Tibial nerve (tissue), 3 donors: ENCODE results near the gene MAOA.

Source experiments
- POLR2A ChIP-seq, 2 donors: fragments of 450-650 bp; IDR thresholded peaks; one replicate each; pipeline ENCODE4 v1.6.1; 2017; ENCODE audit warnings: antibody characterized with exemption in 2 of 2, mild to moderate bottlenecking in 2 of 2, moderate library complexity in 2 of 2
- TF ChIP-seq, protein P1 (sequence below), 5 experiments: fragments of 200-600 bp in 3 of 5; fragments of 450-650 bp in 2 of 5; sonication (generic) in 3 of 5; IDR thresholded peaks; one replicate each; pipeline ENCODE4 v1.5.1; 2016 to 2019; ENCODE audit warnings: antibody characterized with exemption in 5 of 5, mild to moderate bottlenecking in 3 of 5, moderate library complexity in 2 of 5

- TF ChIP-seq POLR2A (IDR thresholded peaks at IDR 0.05): no peak
- TF ChIP-seq, protein P1, sequence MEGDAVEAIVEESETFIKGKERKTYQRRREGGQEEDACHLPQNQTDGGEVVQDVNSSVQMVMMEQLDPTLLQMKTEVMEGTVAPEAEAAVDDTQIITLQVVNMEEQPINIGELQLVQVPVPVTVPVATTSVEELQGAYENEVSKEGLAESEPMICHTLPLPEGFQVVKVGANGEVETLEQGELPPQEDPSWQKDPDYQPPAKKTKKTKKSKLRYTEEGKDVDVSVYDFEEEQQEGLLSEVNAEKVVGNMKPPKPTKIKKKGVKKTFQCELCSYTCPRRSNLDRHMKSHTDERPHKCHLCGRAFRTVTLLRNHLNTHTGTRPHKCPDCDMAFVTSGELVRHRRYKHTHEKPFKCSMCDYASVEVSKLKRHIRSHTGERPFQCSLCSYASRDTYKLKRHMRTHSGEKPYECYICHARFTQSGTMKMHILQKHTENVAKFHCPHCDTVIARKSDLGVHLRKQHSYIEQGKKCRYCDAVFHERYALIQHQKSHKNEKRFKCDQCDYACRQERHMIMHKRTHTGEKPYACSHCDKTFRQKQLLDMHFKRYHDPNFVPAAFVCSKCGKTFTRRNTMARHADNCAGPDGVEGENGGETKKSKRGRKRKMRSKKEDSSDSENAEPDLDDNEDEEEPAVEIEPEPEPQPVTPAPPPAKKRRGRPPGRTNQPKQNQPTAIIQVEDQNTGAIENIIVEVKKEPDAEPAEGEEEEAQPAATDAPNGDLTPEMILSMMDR (IDR thresholded peaks at IDR 0.05): no peak
These were observed 85.9 kb downstream of the MAOA start for GRCh38 chrX:43741843-43742573.
